ENCODE measurements around the gene NT5E. TPM values are rescaled to one million over a fixed set of nuclear protein-coding genes. Genes with fewer than 3 reads are reported as not detected.

Gene NT5E
- total RNA-seq, 1 experiment from 2014 or later = 0.52 TPM

DNA sequence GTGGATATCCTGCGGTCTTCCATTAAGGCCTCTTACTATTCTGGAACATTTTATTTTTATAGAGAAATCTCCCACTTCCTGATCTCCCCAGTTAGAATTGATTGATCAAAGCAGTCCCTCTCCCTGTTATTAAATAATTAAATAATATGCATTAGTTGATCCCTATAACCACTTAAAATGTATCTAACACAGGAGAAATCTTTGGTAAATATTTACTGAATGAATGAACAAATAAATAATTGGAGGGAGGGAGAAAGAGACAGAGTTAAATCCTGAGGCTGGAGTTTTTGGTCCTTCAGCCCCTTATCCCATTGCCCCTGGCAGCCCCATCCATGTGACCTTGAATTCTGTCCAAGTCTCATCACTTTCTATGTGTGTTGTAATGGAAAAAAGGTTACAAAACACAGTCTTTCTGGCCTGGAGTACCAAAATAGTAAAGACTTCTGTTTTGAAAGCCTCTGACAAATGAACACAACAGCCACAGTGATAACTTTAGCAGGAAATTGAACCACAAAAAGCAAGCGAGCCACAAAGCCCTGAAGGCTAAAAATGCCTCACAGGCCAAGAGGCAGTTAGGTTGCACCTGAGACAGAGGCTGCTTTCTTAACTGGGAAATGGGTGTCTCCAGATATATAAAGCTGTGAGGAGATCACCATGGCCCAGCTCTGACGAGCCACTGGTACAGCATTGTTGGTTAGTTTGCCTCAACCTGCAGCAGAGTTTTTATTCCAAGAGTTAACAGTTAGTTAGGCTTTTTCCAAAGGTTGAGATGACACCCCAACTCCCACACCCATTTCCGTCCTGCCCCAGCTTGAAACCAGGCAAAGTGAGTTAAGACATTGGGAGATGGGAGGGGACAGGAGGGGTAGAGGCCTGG lies 11.3 kb downstream of the NT5E start:
- Histone ChIP-seq H3K79me2 (ENCODE audit: insufficient read depth, low read length) (no peaks in the 10 kb centered on the region), H3K4me1 (ENCODE audit: insufficient read depth, low read length) (peaks cover 11% of the 10 kb centered on the region; the same call in 1 of the 2 replicates), H3K14ac (ENCODE audit: insufficient read depth, low read length) (no peak overlapping the region), H3K9ac (ENCODE audit: extremely low read depth, insufficient read length, low read length) (no peak overlapping the region), H2AK5ac (ENCODE audit: insufficient read length, low read length) (no peak overlapping the region), H3K79me1 (ENCODE audit: insufficient read depth, low read depth, low read length, poor library complexity, severe bottlenecking) (no peaks in the 10 kb centered on the region), H4K8ac (replicated peaks; ENCODE audit: insufficient read length, low read depth, low read length) (no peak overlapping the region), H3K23me2 (ENCODE audit: insufficient read length, low read depth, low read length, poor library complexity, severe bottlenecking) (no peaks in the 10 kb centered on the region), H4K91ac (ENCODE audit: insufficient read length, low read depth, low read length) (no peak overlapping the region), H3T11ph (ENCODE audit: low read length) (no peak overlapping the region), H3K27ac (ENCODE audit: insufficient read length, low read depth, low read length) (no peak overlapping the region), H2BK5ac (ENCODE audit: insufficient read length, low read length) (no peak overlapping the region), H3K9me3 (ENCODE audit: control insufficient read depth, low read depth, low read length) (no peaks in the 10 kb centered on the region), H3K18ac (ENCODE audit: insufficient read length, low read depth, low read length) (no peak overlapping the region), H3K23ac (ENCODE audit: insufficient read length, low read depth, low read length) (no peak overlapping the region), H4K5ac (ENCODE audit: insufficient read length, low read depth, low read length) (no peak overlapping the region), H3K56ac (ENCODE audit: insufficient read length, low read depth, low read length) (no peak overlapping the region), H2AFZ (ENCODE audit: low read length) (no peak overlapping the region), H4K20me1 (ENCODE audit: control insufficient read depth, insufficient read depth, insufficient read length) (no peaks in the 10 kb centered on the region), H2BK15ac (ENCODE audit: low read depth, low read length) (no peak overlapping the region), H2BK20ac (ENCODE audit: low read depth, low read length, poor library complexity, severe bottlenecking) (no peak overlapping the region), H3K4me2 (ENCODE audit: insufficient read depth, insufficient read length, low read length) (no peak overlapping the region), H2BK12ac (ENCODE audit: insufficient read length, low read depth, low read length) (no peak overlapping the region), H3K4ac (ENCODE audit: low read depth, low read length) (no peak overlapping the region), H2BK120ac (ENCODE audit: low read depth, low read length, poor library complexity, severe bottlenecking) (no peak overlapping the region), H3K27me3 (ENCODE audit: insufficient read depth, low read length) (no peaks in the 10 kb centered on the region)
- H3K27me3 Mint-ChIP-seq (ENCODE audit: low read depth) = no peaks in the 10 kb centered on the region
- no CpG with 5 or more reads among the region's 4 CpGs for WGBS (ENCODE audit: extremely low coverage, insufficient read length, low lambda C conversion rate)
- no peak overlapping the region; a peak in 1 of 7 replicates for H3K27ac Mint-ChIP-seq
- H3K9me3 Mint-ChIP-seq = no peaks in the 10 kb centered on the region
- TF ChIP-seq, protein P1, sequence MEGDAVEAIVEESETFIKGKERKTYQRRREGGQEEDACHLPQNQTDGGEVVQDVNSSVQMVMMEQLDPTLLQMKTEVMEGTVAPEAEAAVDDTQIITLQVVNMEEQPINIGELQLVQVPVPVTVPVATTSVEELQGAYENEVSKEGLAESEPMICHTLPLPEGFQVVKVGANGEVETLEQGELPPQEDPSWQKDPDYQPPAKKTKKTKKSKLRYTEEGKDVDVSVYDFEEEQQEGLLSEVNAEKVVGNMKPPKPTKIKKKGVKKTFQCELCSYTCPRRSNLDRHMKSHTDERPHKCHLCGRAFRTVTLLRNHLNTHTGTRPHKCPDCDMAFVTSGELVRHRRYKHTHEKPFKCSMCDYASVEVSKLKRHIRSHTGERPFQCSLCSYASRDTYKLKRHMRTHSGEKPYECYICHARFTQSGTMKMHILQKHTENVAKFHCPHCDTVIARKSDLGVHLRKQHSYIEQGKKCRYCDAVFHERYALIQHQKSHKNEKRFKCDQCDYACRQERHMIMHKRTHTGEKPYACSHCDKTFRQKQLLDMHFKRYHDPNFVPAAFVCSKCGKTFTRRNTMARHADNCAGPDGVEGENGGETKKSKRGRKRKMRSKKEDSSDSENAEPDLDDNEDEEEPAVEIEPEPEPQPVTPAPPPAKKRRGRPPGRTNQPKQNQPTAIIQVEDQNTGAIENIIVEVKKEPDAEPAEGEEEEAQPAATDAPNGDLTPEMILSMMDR (conservative IDR thresholded peaks at IDR 0.05) = no peak
- H3K4me3 Mint-ChIP-seq = no peak overlapping the region
- H3K4me1 Mint-ChIP-seq = peaks cover 18 to 23% of the 10 kb centered on the region in 2 experiments
- no peak for DNase-seq
- no peaks in the 10 kb centered on the region for H3K36me3 Mint-ChIP-seq (ENCODE audit: insufficient read depth in 1 of 3, low read depth in 3 of 3)
